Stomach (tissue), 9 donors: ENCODE data around the gene COG8. TPM values are rescaled to one million over a fixed set of nuclear protein-coding genes. Genes with fewer than 3 reads are reported as not detected.

Experiments
- DNase-seq, 2 donors: peaks; one replicate each; pipeline versions ENCODE4 v3.0.0 to v3.0.0-alpha.2; 2013 to 2019
- H3K27ac ChIP-seq, 5 donors: fragments of 200-600 bp in 4 of 5; sonication (generic) in 4 of 5; one replicate each; pipeline ENCODE4 v1.5.1; 2013 to 2019; ENCODE audit warnings: mild to moderate bottlenecking in 1 of 5, moderate library complexity in 1 of 5
- H3K27me3 ChIP-seq, 3 donors: fragments of 200-600 bp; sonication (generic); one replicate each; pipeline ENCODE4 v1.5.1; 2017 to 2019; ENCODE audit warnings: mixed run types in 1 of 3
- H3K36me3 ChIP-seq, 4 donors: fragments of 200-600 bp; sonication (generic); 1 replicate in 3 of 4; 2 replicates in 1 of 4; pipeline ENCODE4 v1.5.1; 2016 to 2019
- H3K4me1 ChIP-seq, 4 donors: fragments of 200-600 bp; sonication (generic); one replicate each; pipeline ENCODE4 v1.5.1; 2016 to 2019
- H3K4me3 ChIP-seq, 4 donors: fragments of 200-600 bp; sonication (generic) in 3 of 4; one replicate each; pipeline ENCODE4 v1.5.1; 2016 to 2019; ENCODE audit warnings: mild to moderate bottlenecking in 1 of 4
- H3K9me3 ChIP-seq, 4 donors: fragments of 200-600 bp; sonication (generic); one replicate each; pipeline ENCODE4 v1.5.1; 2016 to 2019
- EP300 ChIP-seq: sonication (generic); formaldehyde crosslinking; IDR thresholded peaks from one replicate; pipeline ENCODE4 v1.6.1; 2017; ENCODE audit warnings: antibody characterized with exemption
- POLR2A ChIP-seq, 4 donors: fragments of 450-650 bp; IDR thresholded peaks; one replicate each; pipeline ENCODE4 v1.6.1; 2016; ENCODE audit warnings: antibody characterized with exemption in 4 of 4, control low read depth in 2 of 4, mild to moderate bottlenecking in 1 of 4, moderate library complexity in 1 of 4
- POLR2AphosphoS5 ChIP-seq, 3 donors: sonication (generic); formaldehyde crosslinking; IDR thresholded peaks; one replicate each; pipeline ENCODE4 v1.6.1; 2016; ENCODE audit warnings: antibody characterized with exemption in 3 of 3
- WGBS, 5 donors: extraction: QIAGEN DNeasy Blood & Tissue Kit in 3 of 5; methylation state at CpG; one replicate each; pipeline versions ENCODE4 v1.1.5 to v1.1.7; 2013 to 2018; 5-methylcytosine and 5-hydroxymethylcytosine counted together
- intact Hi-C: fragments of 100-400 bp; cut with DNase I; formaldehyde crosslinking; loops from one replicate; pipeline ENCODE4 v1.15.1; 2023; ENCODE audit warnings: low total_unique reads
- polyA plus RNA-seq, 3 donors: library from polyadenylated mRNA; stranded (reverse); fragments of 200-250 nt; gene quantifications; one replicate each; pipeline ENCODE4 v1.2.3, GENCODE V29; 2013
- total RNA-seq, 5 donors: library from RNA; depleted of rRNA; stranded (reverse); fragments of >200 nt; gene quantifications; one replicate each; pipeline versions ENCODE4 v1.1.0 to v1.2.3, GENCODE V29; 2014 to 2016
- TF ChIP-seq, protein P1 (sequence below), 7 experiments: fragments of 450-650 bp in 4 of 7; fragments of 200-600 bp in 3 of 7; sonication (generic) in 3 of 7; IDR thresholded peaks; one replicate each; pipeline ENCODE4 v1.5.1; 2016 to 2019; ENCODE audit warnings: antibody characterized with exemption in 7 of 7, control low read depth in 2 of 7, mild to moderate bottlenecking in 1 of 7
- donor health status: healthy with polysubstance abuse.
- donor health status: Bipolar disorder and iron deficiency.
- donor health status: healthy.

Gene COG8
- total and polyA plus RNA-seq, 8 donors, result 11.1 to 167 (median 22.3) TPM

DNA sequence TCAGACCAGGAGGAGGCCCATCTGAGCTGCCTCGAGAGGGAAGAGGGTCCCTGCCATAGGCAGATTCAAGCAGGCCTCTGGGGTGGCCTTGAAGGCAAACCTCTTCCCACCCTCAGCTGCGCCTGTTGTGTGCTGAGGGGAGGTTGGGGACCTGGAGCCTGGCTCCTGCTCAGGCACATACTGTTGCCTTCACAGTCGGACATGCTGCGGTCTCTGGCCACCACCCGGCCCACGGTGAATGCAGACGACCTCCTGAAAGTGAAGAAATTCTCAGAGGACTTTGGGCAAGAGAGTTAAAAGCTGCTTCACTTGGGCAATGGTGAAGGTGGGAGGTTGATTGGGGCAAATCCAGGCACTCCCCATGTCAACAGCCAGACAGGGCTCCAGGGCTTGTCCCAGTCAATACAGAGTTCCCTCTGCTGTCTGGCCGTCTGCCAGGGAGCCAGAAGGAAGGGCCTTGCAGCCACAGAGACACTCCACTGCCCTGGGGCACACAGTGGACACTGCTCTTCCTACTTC lies 15.3 kb downstream of the COG8 start:
- DNase-seq, result peak; percentile 48 to 76
- peaks cover 26 to 52% (median 49%) of the 10 kb centered on the region in 4 donors for H3K4me1 ChIP-seq
- no peak overlapping the region for H3K27ac ChIP-seq
- WGBS, 5 donors, result 61 to 72% (median 66%) methylated on average over 8 of the region's 8 CpGs
- H3K9me3 ChIP-seq, result no peaks in the 10 kb centered on the region
- H3K27me3 ChIP-seq, result no peaks in the 10 kb centered on the region
- no peak for TF ChIP-seq POLR2AphosphoS5 (IDR thresholded peaks at IDR 0.05)
- no peak for TF ChIP-seq POLR2A (IDR thresholded peaks at IDR 0.05)
- TF ChIP-seq EP300, result no peak
- TF ChIP-seq, protein P1, sequence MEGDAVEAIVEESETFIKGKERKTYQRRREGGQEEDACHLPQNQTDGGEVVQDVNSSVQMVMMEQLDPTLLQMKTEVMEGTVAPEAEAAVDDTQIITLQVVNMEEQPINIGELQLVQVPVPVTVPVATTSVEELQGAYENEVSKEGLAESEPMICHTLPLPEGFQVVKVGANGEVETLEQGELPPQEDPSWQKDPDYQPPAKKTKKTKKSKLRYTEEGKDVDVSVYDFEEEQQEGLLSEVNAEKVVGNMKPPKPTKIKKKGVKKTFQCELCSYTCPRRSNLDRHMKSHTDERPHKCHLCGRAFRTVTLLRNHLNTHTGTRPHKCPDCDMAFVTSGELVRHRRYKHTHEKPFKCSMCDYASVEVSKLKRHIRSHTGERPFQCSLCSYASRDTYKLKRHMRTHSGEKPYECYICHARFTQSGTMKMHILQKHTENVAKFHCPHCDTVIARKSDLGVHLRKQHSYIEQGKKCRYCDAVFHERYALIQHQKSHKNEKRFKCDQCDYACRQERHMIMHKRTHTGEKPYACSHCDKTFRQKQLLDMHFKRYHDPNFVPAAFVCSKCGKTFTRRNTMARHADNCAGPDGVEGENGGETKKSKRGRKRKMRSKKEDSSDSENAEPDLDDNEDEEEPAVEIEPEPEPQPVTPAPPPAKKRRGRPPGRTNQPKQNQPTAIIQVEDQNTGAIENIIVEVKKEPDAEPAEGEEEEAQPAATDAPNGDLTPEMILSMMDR (IDR thresholded peaks at IDR 0.05), result no peak
- intact Hi-C loops, result no loop called here
- H3K36me3 ChIP-seq, result peaks cover 72 to 95% (median 89%) of the 10 kb centered on the region in 4 donors
- no peak overlapping the region for H3K4me3 ChIP-seq

DNA sequence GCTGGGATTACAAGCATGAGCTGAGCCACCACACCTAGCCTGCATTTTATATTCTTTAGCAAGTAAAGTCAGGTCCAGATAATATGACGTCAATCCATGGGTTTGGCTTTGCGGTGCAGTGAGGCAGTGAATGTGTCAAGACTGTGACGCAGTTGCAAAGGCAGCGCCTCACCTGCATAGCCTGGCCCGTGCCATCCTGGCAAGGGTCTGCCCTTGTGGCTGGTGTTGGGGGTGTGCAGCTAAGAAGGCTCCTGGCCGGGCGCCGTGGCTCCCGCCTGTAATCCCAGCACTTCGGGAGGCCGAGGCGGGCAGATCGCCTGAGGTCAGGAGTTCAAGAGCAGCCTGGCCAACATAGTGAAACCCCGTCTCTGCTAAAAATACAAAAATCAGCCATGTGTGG lies 15.9 kb downstream of the COG8 start:
- no peaks in the 10 kb centered on the region for H3K27me3 ChIP-seq
- TF ChIP-seq, protein P1 (IDR thresholded peaks at IDR 0.05), result no peak
- H3K9me3 ChIP-seq, result no peaks in the 10 kb centered on the region
- H3K36me3 ChIP-seq, result peaks cover 79 to 99% (median 94%) of the 10 kb centered on the region in 4 donors
- no peak for DNase-seq
- WGBS, 5 donors, result 86 to 92% (median 90%) methylated on average over 6 to 14 of the region's 14 CpGs
- no peak overlapping the region for H3K4me3 ChIP-seq
- intact Hi-C loops, result no loop called here
- H3K27ac ChIP-seq, result no peak overlapping the region
- peaks cover 20 to 45% (median 42%) of the 10 kb centered on the region in 4 donors for H3K4me1 ChIP-seq

DNA sequence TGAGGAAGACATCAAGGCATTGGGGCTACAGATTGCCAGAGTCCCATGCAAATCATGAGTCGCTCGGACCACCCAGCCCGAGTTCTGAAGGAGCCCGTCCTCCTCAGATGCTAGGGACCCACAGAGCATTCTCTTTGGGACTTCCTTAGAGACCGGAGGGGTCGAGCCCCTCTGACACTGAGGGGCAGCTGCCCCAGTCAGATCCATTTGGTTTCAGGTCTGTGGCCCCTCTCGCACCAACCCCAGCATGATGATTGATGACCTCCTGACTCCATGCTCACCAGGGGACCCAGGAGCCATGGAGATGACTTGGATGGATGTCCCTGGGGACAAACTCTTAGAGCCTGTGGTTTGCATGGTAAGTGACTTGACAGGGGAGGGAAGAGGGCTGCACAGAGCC lies 17.0 kb downstream of the COG8 start:
- no peak for TF ChIP-seq POLR2AphosphoS5 (IDR thresholded peaks at IDR 0.05)
- no peak for TF ChIP-seq EP300
- no peak for TF ChIP-seq POLR2A (IDR thresholded peaks at IDR 0.05)
- TF ChIP-seq, protein P1 (IDR thresholded peaks at IDR 0.05), result no peak
- WGBS, 5 donors, result 75 to 91% (median 90%) methylated on average over 1 to 7 of the region's 7 CpGs
- no peak for DNase-seq
- intact Hi-C loops, result no loop called here
- Histone ChIP-seq H3K27ac (no peak overlapping the region), H3K27me3 (no peaks in the 10 kb centered on the region), H3K4me1 (peaks cover 14 to 35% (median 32%) of the 10 kb centered on the region in 4 donors), H3K9me3 (no peaks in the 10 kb centered on the region), H3K4me3 (no peak overlapping the region), H3K36me3 (peaks cover 90 to 99% (median 97%) of the 10 kb centered on the region in 4 donors)

DNA sequence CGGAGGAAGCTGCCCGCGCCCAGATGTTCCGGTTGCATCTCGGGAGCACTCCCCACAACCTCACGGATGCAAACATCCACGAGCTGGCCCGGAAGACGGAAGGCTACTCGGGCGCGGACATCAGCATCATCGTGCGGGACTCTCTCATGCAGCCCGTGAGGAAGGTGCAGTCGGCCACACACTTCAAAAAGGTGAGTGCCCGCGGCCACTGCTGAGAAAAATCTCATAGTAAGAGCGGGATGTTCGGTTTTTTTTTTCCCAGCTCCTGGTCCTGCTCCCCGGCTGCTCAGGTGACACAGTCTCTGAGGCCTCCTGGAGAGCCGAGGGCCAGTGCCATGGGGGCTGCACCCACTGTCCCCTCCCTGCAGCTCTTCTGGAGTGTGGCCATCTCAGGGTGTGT lies 18.3 kb downstream of the COG8 start:
- no peak for DNase-seq
- Histone ChIP-seq H3K27ac (no peak overlapping the region), H3K9me3 (no peaks in the 10 kb centered on the region), H3K36me3 (peaks cover 96 to 100% (median 99%) of the 10 kb centered on the region in 4 donors), H3K4me3 (no peak overlapping the region), H3K27me3 (no peaks in the 10 kb centered on the region), H3K4me1 (peaks cover 6 to 29% (median 21%) of the 10 kb centered on the region in 4 donors)
- WGBS, 5 donors, result 90 to 93% (median 92%) methylated on average over 21 to 22 of the region's 22 CpGs
- no peak for TF ChIP-seq POLR2AphosphoS5 (IDR thresholded peaks at IDR 0.05)
- no peak for TF ChIP-seq POLR2A (IDR thresholded peaks at IDR 0.05)
- TF ChIP-seq, protein P1 (IDR thresholded peaks at IDR 0.05), result no peak
- TF ChIP-seq EP300, result no peak
- intact Hi-C loops, result no loop called here
